ENCODE measurements around the gene SLFN12. TPM values are rescaled to one million over a fixed set of nuclear protein-coding genes. Genes with fewer than 3 reads are reported as not detected.
"Not testable (repeated sequence)": the region's sequence is repeated elsewhere in the genome, so short reads cannot be mapped to it uniquely, and the experiment has no call there.

The SLFN12 gene
- total and polyA plus RNA-seq, 2 experiments from 2014 or later: 0.18 to 1.0 TPM

- no peak for DNase-seq (ENCODE audit: low read depth in 1 of 2, low spot score in 1 of 2)
- no peaks in the 10 kb centered on the region for H3K36me3 ChIP-seq
Observed at GRCh38 chr17:35406568-35406967, 25.7 kb downstream of the SLFN12 start.

GRCh38 chr17:35404360-35404759, 27.9 kb downstream of the SLFN12 start:
- no peak overlapping the region for H3K27ac ChIP-seq
- no peaks in the 10 kb centered on the region for H3K9me3 ChIP-seq (ENCODE audit: low read depth)
- H3K36me3 ChIP-seq: no peaks in the 10 kb centered on the region
- no peak overlapping the region for H3K4me3 ChIP-seq
- peak in 1 of 2 donors; percentile 32 for DNase-seq (ENCODE audit: low read depth in 1 of 2, low spot score in 1 of 2)
- TF ChIP-seq CTCF (IDR thresholded peaks at IDR 0.05; ENCODE audit: low read depth, low read length): no peak
- H3K4me1 ChIP-seq (ENCODE audit: low read depth): no peaks in the 10 kb centered on the region
- H3K27me3 ChIP-seq: no peaks in the 10 kb centered on the region

More at GRCh38 chr17:35406568-35406967, 25.7 kb downstream of the SLFN12 start:
- no peak overlapping the region for H3K4me3 ChIP-seq
- no peak for TF ChIP-seq CTCF (IDR thresholded peaks at IDR 0.05; ENCODE audit: low read depth, low read length)
- H3K9me3 ChIP-seq (ENCODE audit: low read depth): no peaks in the 10 kb centered on the region
- no peaks in the 10 kb centered on the region for H3K27me3 ChIP-seq
- H3K4me1 ChIP-seq (ENCODE audit: low read depth): no peaks in the 10 kb centered on the region
- H3K27ac ChIP-seq: no peak overlapping the region

GRCh38 chr17:35393783-35394182, 38.5 kb downstream of the SLFN12 start:
- not testable (repeated sequence) for DNase-seq (ENCODE audit: low read depth in 1 of 2, low spot score in 1 of 2); H3K27me3 ChIP-seq; H3K27ac ChIP-seq; H3K9me3 ChIP-seq (ENCODE audit: low read depth); H3K36me3 ChIP-seq; H3K4me1 ChIP-seq (ENCODE audit: low read depth); H3K4me3 ChIP-seq

- H3K4me3 ChIP-seq: no peak overlapping the region
- no peaks in the 10 kb centered on the region for H3K9me3 ChIP-seq (ENCODE audit: low read depth)
- H3K4me1 ChIP-seq (ENCODE audit: low read depth): no peaks in the 10 kb centered on the region
- DNase-seq (ENCODE audit: low read depth in 1 of 2, low spot score in 1 of 2): peak in 1 of 2 donors; percentile 69
- no peaks in the 10 kb centered on the region for H3K36me3 ChIP-seq
- no peak for TF ChIP-seq CTCF (IDR thresholded peaks at IDR 0.05; ENCODE audit: low read depth, low read length)
- H3K27ac ChIP-seq: no peak overlapping the region
- H3K27me3 ChIP-seq: peaks cover 3% of the 10 kb centered on the region
Observed at GRCh38 chr17:35390663-35391062, 41.6 kb downstream of the SLFN12 start.

- H3K4me1 ChIP-seq (ENCODE audit: low read depth): no peaks in the 10 kb centered on the region
- no peak overlapping the region for H3K27ac ChIP-seq
- H3K27me3 ChIP-seq: peaks cover 3% of the 10 kb centered on the region
- no peak for TF ChIP-seq CTCF (IDR thresholded peaks at IDR 0.05; ENCODE audit: low read depth, low read length)
- H3K36me3 ChIP-seq: no peaks in the 10 kb centered on the region
- no peak for DNase-seq (ENCODE audit: low read depth in 1 of 2, low spot score in 1 of 2)
- H3K9me3 ChIP-seq (ENCODE audit: low read depth): no peaks in the 10 kb centered on the region
- no peak overlapping the region for H3K4me3 ChIP-seq
Observed at GRCh38 chr17:35390156-35390555, 42.1 kb downstream of the SLFN12 start.

GRCh38 chr17:35387496-35387895, 44.8 kb downstream of the SLFN12 start:
- peaks cover 3% of the 10 kb centered on the region for H3K27me3 ChIP-seq
- H3K4me1 ChIP-seq (ENCODE audit: low read depth): no peaks in the 10 kb centered on the region
- no peaks in the 10 kb centered on the region for H3K36me3 ChIP-seq
- H3K9me3 ChIP-seq (ENCODE audit: low read depth): no peaks in the 10 kb centered on the region
- no peak overlapping the region for H3K4me3 ChIP-seq
- H3K27ac ChIP-seq: no peak overlapping the region
- TF ChIP-seq CTCF (IDR thresholded peaks at IDR 0.05; ENCODE audit: low read depth, low read length): no peak
- DNase-seq (ENCODE audit: low read depth in 1 of 2, low spot score in 1 of 2): no peak
